Adipocyte (in vitro differentiated cells): ENCODE results near the gene SMTN.
A peak's percentile ranks its signal among the peaks of the same experiment; 100 is the strongest.

ENCODE experiments used
- DNase-seq: peaks from one replicate; pipeline ENCODE4 v3.0.0-alpha.2; 2015; ENCODE audit warnings: low read depth
- H3K27me3 ChIP-seq: replicated peaks from 2 replicates; pipeline ENCODE4 v1.7.0; 2013; ENCODE audit warnings: mild to moderate bottlenecking, low read length, moderate library complexity; ENCODE audit not compliant: control insufficient read depth, insufficient read depth
- H3K36me3 ChIP-seq: 2 replicates; pipeline ENCODE4 v1.7.0; 2013; ENCODE audit warnings: low read length, mild to moderate bottlenecking, moderate library complexity; ENCODE audit not compliant: control insufficient read depth, insufficient read depth, severe bottlenecking
- H3K4me1 ChIP-seq: 2 replicates; pipeline ENCODE4 v1.7.0; 2013; ENCODE audit warnings: mild to moderate bottlenecking, low read length, moderate library complexity; ENCODE audit not compliant: control insufficient read depth, insufficient read depth
- H3K4me3 ChIP-seq: 2 replicates; pipeline ENCODE4 v1.7.0; 2013; ENCODE audit warnings: mild to moderate bottlenecking, low read length, moderate library complexity
- H3K9ac ChIP-seq: 2 replicates; pipeline ENCODE4 v1.7.0; 2013; ENCODE audit warnings: mild to moderate bottlenecking, low read length, moderate library complexity
- H3K9me3 ChIP-seq: 2 replicates; pipeline ENCODE4 v1.7.0; 2013; ENCODE audit warnings: mild to moderate bottlenecking, low read length, moderate library complexity; ENCODE audit not compliant: control insufficient read depth

SMTN gene

GRCh38 chr22:31137721-31138120, 56.6 kb downstream of the SMTN start:
- Histone ChIP-seq H3K4me3 (no peak overlapping the region), H3K4me1 (no peaks in the 10 kb centered on the region), H3K9ac (no peak overlapping the region), H3K27me3 (peaks cover 45% of the 10 kb centered on the region), H3K36me3 (no peaks in the 10 kb centered on the region), H3K9me3 (no peaks in the 10 kb centered on the region)
- DNase-seq, result no peak

- DNase-seq, result no peak
- peaks cover 45% of the 10 kb centered on the region for H3K27me3 ChIP-seq
These were observed 57.0 kb downstream of the SMTN start for GRCh38 chr22:31138126-31138525.

GRCh38 chr22:31139066-31139465, 57.9 kb downstream of the SMTN start:
- DNase-seq, result no peak
- H3K4me1 ChIP-seq, result no peaks in the 10 kb centered on the region
- H3K36me3 ChIP-seq, result no peaks in the 10 kb centered on the region
- H3K4me3 ChIP-seq, result no peak overlapping the region
- H3K27me3 ChIP-seq, result peaks cover 45% of the 10 kb centered on the region
- H3K9ac ChIP-seq, result no peak overlapping the region
- peaks cover under 1% of the 10 kb centered on the region for H3K9me3 ChIP-seq

More at GRCh38 chr22:31138126-31138525, 57.0 kb downstream of the SMTN start:
- H3K9me3 ChIP-seq, result no peaks in the 10 kb centered on the region
- H3K4me1 ChIP-seq, result no peaks in the 10 kb centered on the region
- no peaks in the 10 kb centered on the region for H3K36me3 ChIP-seq
- no peak overlapping the region for H3K4me3 ChIP-seq
- H3K9ac ChIP-seq, result no peak overlapping the region

GRCh38 chr22:31139866-31140716, 59.0 kb downstream of the SMTN start, which contains the start of gene PLA2G3:
TSS of gene PLA2G3 (minus strand) at chr22:31140508. CDS start at chr22:31140354, 154 bp downstream.
- Histone ChIP-seq H3K9ac (no peak within 1 kb of the TSS), H3K27me3 (peaks cover 42% of the 10 kb centered on the region), H3K4me3 (no peak within 1 kb of the TSS), H3K4me1 (no peaks in the 10 kb centered on the region), H3K36me3 (no peaks in the 10 kb centered on the region), H3K9me3 (peaks cover 9% of the 10 kb centered on the region)
- peak; percentile 27 for DNase-seq

DNA sequence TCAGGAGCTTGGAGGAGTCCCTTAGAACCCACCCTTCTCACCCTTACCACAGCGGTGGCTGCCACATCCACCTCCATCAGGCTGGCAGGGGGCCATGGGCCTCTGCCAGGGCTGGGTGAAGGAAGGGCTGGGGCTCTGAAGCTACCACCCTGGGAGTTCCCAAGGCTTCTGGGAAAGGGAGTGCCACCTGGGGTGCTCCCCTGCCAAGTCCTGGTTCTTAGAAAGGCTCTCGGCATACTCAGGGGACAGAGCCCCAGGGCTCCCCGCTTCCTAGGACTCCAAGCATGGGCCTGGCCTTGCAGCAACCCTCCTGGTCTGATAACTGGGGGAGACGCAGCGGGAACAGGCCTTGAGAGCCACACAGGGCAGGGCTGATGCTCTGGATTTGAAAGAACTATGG, 59.6 kb downstream of the SMTN start:
- no peak overlapping the region for H3K9ac ChIP-seq
- peaks cover 9% of the 10 kb centered on the region for H3K9me3 ChIP-seq
- no peak overlapping the region for H3K4me3 ChIP-seq
- no peaks in the 10 kb centered on the region for H3K4me1 ChIP-seq
- no peak for DNase-seq
- H3K36me3 ChIP-seq, result no peaks in the 10 kb centered on the region
- H3K27me3 ChIP-seq, result peaks cover 35% of the 10 kb centered on the region

DNA sequence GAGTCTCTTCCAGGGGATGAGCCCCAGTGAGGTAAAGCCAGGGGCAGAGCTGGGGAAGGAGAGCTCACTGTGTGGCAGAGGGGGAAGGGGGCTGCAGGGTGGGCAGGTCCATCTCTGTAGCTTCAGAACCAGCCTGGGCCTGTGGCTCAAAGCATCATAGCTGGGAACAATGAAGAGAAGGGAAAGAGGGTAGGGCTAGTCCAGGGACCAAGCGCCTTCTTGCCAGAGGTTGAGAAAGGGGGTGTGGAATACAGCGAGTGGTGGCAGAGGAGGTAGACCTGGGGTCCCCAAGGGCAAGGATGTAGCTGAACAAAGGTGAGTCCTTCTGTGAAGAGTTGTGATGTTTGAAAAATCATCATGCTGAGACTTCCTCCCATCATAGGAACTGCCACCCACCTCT, 60.4 kb downstream of the SMTN start:
- H3K27me3 ChIP-seq, result peaks cover 34% of the 10 kb centered on the region
- no peaks in the 10 kb centered on the region for H3K36me3 ChIP-seq
- peaks cover 9% of the 10 kb centered on the region for H3K9me3 ChIP-seq
- H3K4me3 ChIP-seq, result no peak overlapping the region
- H3K4me1 ChIP-seq, result no peaks in the 10 kb centered on the region
- H3K9ac ChIP-seq, result no peak overlapping the region
- DNase-seq, result no peak

GRCh38 chr22:31142285-31142684, 61.2 kb downstream of the SMTN start:
- Histone ChIP-seq H3K9me3 (peaks cover 13% of the 10 kb centered on the region), H3K27me3 (peaks cover 34% of the 10 kb centered on the region), H3K4me1 (no peaks in the 10 kb centered on the region), H3K4me3 (no peak overlapping the region), H3K9ac (no peak overlapping the region), H3K36me3 (no peaks in the 10 kb centered on the region)
- no peak for DNase-seq

- Histone ChIP-seq H3K36me3 (no peaks in the 10 kb centered on the region), H3K9me3 (peaks cover 13% of the 10 kb centered on the region), H3K4me1 (no peaks in the 10 kb centered on the region), H3K4me3 (no peak overlapping the region), H3K9ac (no peak overlapping the region), H3K27me3 (peaks cover 33% of the 10 kb centered on the region)
- no peak for DNase-seq
These were observed 61.9 kb downstream of the SMTN start for GRCh38 chr22:31143038-31143437.

DNA sequence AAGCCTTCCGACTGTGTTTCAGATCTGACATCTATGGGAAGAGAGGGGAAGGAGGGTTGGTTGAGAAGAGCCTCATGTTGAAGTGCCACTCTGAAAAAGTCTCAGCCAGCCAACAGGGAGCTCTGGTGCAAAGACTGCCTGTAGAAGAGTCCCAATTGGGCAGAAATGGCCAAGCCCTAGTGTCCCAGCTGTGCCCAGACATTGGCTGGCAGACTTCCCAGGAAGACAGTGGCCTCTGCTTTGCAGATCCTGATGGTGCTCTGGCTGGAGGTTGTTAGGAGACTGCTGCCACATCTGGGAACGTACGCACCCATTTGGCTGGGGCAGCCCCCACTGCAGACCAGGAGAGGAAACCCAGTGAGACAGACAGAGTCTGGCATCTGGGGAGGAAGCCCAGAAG, 62.4 kb downstream of the SMTN start:
- DNase-seq, result no peak
- Histone ChIP-seq H3K36me3 (no peaks in the 10 kb centered on the region), H3K9ac (no peak overlapping the region), H3K4me3 (no peak overlapping the region), H3K4me1 (peaks cover 4% of the 10 kb centered on the region), H3K9me3 (peaks cover 13% of the 10 kb centered on the region), H3K27me3 (peaks cover 28% of the 10 kb centered on the region)

DNA sequence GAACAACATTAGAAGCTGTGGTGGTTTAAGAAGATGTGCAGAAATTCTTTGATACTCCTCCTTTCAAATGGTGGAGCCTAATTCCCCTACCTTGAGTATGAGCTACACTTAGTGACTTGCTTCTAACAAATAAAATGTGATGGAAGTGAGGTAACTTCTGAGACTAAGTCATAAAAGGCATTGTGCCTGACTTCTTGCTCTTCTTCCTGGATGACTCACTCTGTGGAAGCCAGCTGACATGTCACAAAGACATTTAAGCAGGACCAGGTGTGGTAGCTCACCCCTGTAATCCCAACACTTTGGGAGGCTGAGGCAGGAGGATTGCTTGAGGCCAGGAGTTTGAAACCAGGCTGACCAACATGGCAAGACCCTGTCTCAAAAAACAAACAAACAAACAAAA, 63.1 kb downstream of the SMTN start:
- Histone ChIP-seq H3K4me3 (no peak overlapping the region), H3K9ac (no peak overlapping the region), H3K27me3 (peaks cover 21% of the 10 kb centered on the region), H3K36me3 (no peaks in the 10 kb centered on the region), H3K4me1 (peaks cover 8% of the 10 kb centered on the region), H3K9me3 (peaks cover 13% of the 10 kb centered on the region)
- no peak for DNase-seq

GRCh38 chr22:31148488-31148887, 67.4 kb downstream of the SMTN start:
- Histone ChIP-seq H3K36me3 (no peaks in the 10 kb centered on the region), H3K9me3 (peaks cover 13% of the 10 kb centered on the region), H3K27me3 (no peaks in the 10 kb centered on the region), H3K9ac (peak overlapping the region; percentile 77), H3K4me1 (peaks cover 8% of the 10 kb centered on the region), H3K4me3 (no peak overlapping the region)
- DNase-seq, result peak; percentile 52
